ENCODE measurements around the gene COPZ1.

COPZ1 gene

GRCh38 chr12:54355104-54355815 is 30.3 kb downstream of the COPZ1 start:
- H3K4me3 ChIP-seq (ENCODE audit: low read length) = no peak overlapping the region
- no peak for TF ChIP-seq ZNF274 (IDR thresholded peaks at IDR 0.05; ENCODE audit: low read depth, low read length)

GRCh38 chr12:54356228-54356627 is 31.3 kb downstream of the COPZ1 start:
- TF ChIP-seq ZNF274 (IDR thresholded peaks at IDR 0.05; ENCODE audit: low read depth, low read length) = no peak
- no peak overlapping the region for H3K4me3 ChIP-seq (ENCODE audit: low read length)

DNA sequence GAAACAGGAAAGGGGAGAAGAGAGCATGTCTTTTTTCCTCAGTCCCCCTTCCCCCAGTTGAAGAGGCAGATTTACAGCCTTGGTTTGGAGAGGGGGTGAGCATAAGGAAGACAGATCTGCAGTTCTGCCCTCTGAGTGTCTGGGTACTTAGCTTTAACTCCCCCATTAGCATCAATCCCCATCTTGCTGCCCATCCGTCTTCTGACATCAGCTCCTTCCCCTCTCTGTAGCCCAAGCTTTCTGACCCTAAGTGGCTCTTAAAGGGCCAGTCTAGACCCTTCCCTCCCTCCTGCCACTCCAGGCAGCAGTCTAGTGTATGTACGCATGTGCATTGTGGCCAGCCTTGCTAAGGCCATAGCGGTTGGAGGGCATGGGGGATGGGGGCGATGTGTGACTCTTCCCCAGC is 32.0 kb downstream of the COPZ1 start:
- TF ChIP-seq ZNF274 (IDR thresholded peaks at IDR 0.05; ENCODE audit: low read depth, low read length) = no peak

GRCh38 chr12:54357506-54358190 is 32.7 kb downstream of the COPZ1 start:
- H3K4me3 ChIP-seq (ENCODE audit: low read length) = no peak overlapping the region; the same call in 1 of the 2 replicates
- no peak for TF ChIP-seq ZNF274 (IDR thresholded peaks at IDR 0.05; ENCODE audit: low read depth, low read length)

More for the DNA sequence above, 32.0 kb downstream of the COPZ1 start:
- no peak overlapping the region for H3K4me3 ChIP-seq (ENCODE audit: low read length)

DNA sequence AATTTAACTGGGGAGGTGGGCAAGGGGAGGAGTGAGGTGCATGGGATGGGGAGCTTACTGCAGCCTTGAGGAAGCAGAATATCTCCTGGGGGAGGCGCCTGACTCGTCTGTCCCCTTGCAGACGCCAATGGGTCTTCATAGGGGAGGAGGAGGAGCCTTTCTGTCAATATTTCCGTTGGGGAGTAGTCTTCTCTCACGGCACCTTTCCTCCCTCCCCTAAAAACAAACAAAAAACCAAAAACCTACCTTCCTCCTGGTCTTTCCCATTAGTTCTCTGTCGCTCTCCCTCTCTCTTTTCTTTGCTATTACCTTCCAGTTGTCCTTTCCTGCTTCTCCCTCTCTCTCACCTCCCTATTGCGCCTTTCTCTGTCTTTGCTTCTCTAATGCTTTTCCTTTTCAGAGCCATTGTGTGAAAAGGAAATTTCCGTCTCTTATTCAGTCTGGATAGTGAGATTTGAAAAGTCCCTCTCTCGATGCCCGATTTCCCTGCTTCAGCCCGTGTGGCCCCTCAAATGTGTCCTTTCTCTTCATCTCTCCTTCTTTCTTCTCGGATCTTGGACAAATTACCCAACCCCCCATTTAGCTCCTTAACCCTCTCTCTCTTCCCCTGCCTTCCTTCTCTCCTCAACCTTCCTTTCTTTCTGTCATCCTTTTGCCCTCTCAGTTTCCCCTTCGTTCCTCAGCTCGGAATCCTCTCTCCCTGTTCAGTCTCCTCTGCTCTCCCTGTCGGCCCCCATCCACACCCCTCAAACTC is 33.4 kb downstream of the COPZ1 start:
- H3K4me3 ChIP-seq (ENCODE audit: low read length) = peak overlapping the region; percentile 75
- no peak for TF ChIP-seq ZNF274 (IDR thresholded peaks at IDR 0.05; ENCODE audit: low read depth, low read length)

DNA sequence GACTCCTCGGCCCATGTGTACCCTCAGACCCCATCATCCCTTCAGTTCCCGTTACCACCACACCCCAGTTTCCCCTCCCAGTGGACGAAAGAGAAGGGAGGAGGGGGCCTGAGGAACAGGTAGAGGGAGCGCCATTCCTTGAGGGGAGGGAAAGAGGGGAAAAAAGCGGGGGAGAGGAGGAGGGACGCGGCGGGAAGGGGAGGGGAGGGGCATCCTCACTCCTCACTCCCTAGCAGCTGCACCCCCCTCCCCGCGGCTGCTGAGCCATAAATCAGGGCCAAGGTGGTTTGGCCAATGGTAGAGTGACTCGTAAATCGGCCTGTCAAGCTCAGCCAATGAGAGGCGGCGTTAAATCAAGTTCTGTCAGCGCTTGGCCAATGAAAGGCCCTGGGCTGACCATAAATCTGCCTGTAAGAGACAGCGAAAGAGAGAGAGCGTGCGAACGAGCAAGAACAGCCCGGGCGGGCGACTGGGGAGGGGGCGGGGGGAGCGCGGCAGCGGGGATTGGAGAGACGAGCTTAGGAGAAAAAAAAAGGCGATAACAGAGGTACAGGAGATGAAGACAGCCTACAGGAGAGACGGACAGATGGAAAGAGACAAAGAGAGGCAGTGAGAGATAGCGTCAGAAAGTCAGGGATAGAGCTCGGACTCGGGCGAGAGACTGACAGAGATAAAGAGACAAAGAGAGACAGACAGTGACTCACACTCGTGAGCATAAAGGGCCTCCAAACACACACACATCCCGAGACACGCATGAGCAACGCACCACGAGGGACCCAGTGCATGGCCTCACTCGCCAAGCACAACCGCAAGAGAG is 34.2 kb downstream of the COPZ1 start:
- no peak for TF ChIP-seq ZNF274 (IDR thresholded peaks at IDR 0.05; ENCODE audit: low read depth, low read length)
- peak overlapping the region; percentile 75 for H3K4me3 ChIP-seq (ENCODE audit: low read length)

GRCh38 chr12:54359762-54360351 is 34.9 kb downstream of the COPZ1 start:
- H3K4me3 ChIP-seq (ENCODE audit: low read length) = peak overlapping the region; percentile 50; the same call in 1 of the 2 replicates
- TF ChIP-seq ZNF274 (IDR thresholded peaks at IDR 0.05; ENCODE audit: low read depth, low read length) = no peak

GRCh38 chr12:54360717-54361456 is 36.0 kb downstream of the COPZ1 start:
- no peak overlapping the region for H3K4me3 ChIP-seq (ENCODE audit: low read length)
- TF ChIP-seq ZNF274 (IDR thresholded peaks at IDR 0.05; ENCODE audit: low read depth, low read length) = no peak

DNA sequence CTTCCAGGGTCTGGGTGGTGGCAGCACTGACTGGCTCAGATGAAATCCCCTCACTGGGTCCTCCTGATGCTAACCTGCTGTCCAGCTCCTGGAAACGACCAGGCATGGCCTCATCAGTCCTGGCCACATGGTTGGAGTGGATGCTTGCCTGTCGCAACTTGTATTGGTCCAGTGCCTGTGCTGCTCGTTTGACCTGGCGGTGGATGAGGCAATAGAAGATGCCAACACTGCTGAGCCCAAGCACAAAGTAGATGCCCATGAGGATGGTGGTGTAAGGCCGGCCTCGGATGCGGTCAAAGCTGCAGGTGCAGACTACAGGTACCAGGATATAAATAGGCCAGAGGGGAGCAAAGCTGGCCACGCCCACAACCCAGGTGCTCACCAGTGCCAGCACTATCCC is 38.1 kb downstream of the COPZ1 start:
- TF ChIP-seq ZNF274 (IDR thresholded peaks at IDR 0.05; ENCODE audit: low read depth, low read length) = no peak
- no peak overlapping the region for H3K4me3 ChIP-seq (ENCODE audit: low read length)

DNA sequence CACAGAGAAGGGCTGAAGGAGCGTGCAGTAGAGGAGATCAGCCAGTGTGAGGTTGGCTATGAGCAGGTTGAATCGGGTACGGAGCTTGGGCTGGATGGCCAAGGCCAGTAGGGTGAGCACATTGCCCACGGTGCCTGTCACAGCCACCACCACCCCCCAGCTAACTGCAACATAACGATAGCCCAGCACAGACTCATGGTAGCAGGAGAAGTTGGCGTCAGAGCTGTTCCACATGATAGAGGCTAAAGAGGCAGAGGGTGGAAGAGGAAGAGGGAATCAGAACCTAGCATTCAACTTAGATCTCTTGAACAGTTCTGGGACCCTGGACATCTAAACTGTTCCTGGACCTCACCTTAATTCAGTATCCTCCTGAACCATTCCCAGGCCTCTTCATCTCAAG is 38.7 kb downstream of the COPZ1 start:
- H3K4me3 ChIP-seq (ENCODE audit: low read length) = no peak overlapping the region; the same call in 1 of the 2 replicates
- TF ChIP-seq ZNF274 (IDR thresholded peaks at IDR 0.05; ENCODE audit: low read depth, low read length) = no peak

GRCh38 chr12:54364413-54364812 is 39.5 kb downstream of the COPZ1 start, which contains the start of gene GPR84:
Gene GPR84 (minus strand): TSS chr12:54364486. CDS start chr12:54363851, 635 bp downstream.
- no peak for TF ChIP-seq ZNF274 (IDR thresholded peaks at IDR 0.05; ENCODE audit: low read depth, low read length)
- peak within 1 kb of the TSS; percentile 22; the same call in 1 of the 2 replicates for H3K4me3 ChIP-seq (ENCODE audit: low read length)

GRCh38 chr12:54368025-54368708 is 43.2 kb downstream of the COPZ1 start:
- no peak for TF ChIP-seq ZNF274 (IDR thresholded peaks at IDR 0.05; ENCODE audit: low read depth, low read length)
- no peak overlapping the region for H3K4me3 ChIP-seq (ENCODE audit: low read length)

All from GM08714 (cell line).